Upper lobe of right lung (tissue), 1 donor: Measurements from ENCODE around the gene SMAD7. TPM values are rescaled to one million over a fixed set of nuclear protein-coding genes. Genes with fewer than 3 reads are reported as not detected.

ENCODE experiments used
- ATAC-seq: fragments of 200-7000 bp; cut with Tn5 transposase; one replicate; pipeline ENCODE4 v1.9.1; 2020; ENCODE audit warnings: mild to moderate bottlenecking, moderate library complexity
- DNase-seq: peaks from one replicate; pipeline ENCODE4 v3.0.0-alpha.2; 2020
- H3K27ac ChIP-seq: fragments of 200-600 bp; one replicate; pipeline ENCODE4 v1.8.0; 2022
- H3K27me3 ChIP-seq: fragments of 200-600 bp; one replicate; pipeline ENCODE4 v1.8.0; 2022; ENCODE audit warnings: mild to moderate bottlenecking
- H3K36me3 ChIP-seq: fragments of 200-600 bp; one replicate; pipeline ENCODE4 v1.8.0; 2022
- H3K4me1 ChIP-seq: fragments of 200-600 bp; one replicate; pipeline ENCODE4 v1.8.0; 2022
- H3K4me3 ChIP-seq: fragments of 200-600 bp; one replicate; pipeline ENCODE4 v1.8.0; 2022; ENCODE audit warnings: mild to moderate bottlenecking
- H3K9me3 ChIP-seq: fragments of 200-600 bp; one replicate; pipeline ENCODE4 v1.8.0; 2022
- intact Hi-C: fragments of 100-400 bp; cut with DNase I; formaldehyde crosslinking; loops from one replicate; pipeline ENCODE4 v1.11.0; 2022
- total RNA-seq: library from RNA; stranded (reverse); fragmentation: NEBNext Ultra II Directional; extraction: Animal tissue kit (Norgen Biotek cat#: 25700); gene quantifications from one replicate; pipeline ENCODE4 v1.2.1, GENCODE V29; 2021
- TF ChIP-seq, protein P1 (sequence below): fragments of 200-600 bp; IDR thresholded peaks from one replicate; pipeline ENCODE4 v1.8.0; 2022; ENCODE audit warnings: antibody characterized with exemption
- donor health status: DM: no; HTN: yes; CAD: no; lungs with severe emphysema.

The SMAD7 gene
- total RNA-seq, 1 donor from 2014 or later = 68.9 TPM

- no peak overlapping the region for H3K4me3 ChIP-seq
- TF ChIP-seq, protein P1, sequence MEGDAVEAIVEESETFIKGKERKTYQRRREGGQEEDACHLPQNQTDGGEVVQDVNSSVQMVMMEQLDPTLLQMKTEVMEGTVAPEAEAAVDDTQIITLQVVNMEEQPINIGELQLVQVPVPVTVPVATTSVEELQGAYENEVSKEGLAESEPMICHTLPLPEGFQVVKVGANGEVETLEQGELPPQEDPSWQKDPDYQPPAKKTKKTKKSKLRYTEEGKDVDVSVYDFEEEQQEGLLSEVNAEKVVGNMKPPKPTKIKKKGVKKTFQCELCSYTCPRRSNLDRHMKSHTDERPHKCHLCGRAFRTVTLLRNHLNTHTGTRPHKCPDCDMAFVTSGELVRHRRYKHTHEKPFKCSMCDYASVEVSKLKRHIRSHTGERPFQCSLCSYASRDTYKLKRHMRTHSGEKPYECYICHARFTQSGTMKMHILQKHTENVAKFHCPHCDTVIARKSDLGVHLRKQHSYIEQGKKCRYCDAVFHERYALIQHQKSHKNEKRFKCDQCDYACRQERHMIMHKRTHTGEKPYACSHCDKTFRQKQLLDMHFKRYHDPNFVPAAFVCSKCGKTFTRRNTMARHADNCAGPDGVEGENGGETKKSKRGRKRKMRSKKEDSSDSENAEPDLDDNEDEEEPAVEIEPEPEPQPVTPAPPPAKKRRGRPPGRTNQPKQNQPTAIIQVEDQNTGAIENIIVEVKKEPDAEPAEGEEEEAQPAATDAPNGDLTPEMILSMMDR = no peak
- H3K9me3 ChIP-seq = no peaks in the 10 kb centered on the region
- ATAC-seq (peak; percentile 29), DNase-seq (no peak)
- no peaks in the 10 kb centered on the region for H3K27me3 ChIP-seq
- H3K4me1 ChIP-seq = peaks cover 18% of the 10 kb centered on the region
- H3K27ac ChIP-seq = peak overlapping the region; percentile 47
- intact Hi-C loops = no loop called here
- no peaks in the 10 kb centered on the region for H3K36me3 ChIP-seq
Measured at GRCh38 chr18:48992133-48992532, 41.4 kb upstream of the SMAD7 start.

DNA sequence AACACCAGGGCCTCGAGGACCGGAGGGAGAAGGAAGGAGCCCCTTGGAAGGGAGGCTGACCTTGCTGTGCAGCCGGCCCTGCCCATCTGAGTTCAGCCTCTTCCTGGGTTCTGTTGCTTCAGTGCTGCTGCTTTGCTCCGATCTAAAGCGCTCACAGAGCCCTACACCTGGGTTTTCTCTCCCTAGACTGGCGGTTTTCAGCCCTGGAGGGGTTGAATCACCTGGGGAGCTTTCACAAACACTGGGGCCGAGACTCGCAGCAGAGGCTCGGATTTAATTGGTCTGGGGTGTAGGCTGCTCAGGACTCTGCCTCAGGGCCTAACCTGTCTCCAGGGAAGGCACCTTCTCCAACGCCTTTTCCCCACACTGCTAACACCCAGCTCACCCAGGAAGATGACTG is 40.9 kb upstream of the SMAD7 start:
- Histone ChIP-seq H3K4me3 (no peak overlapping the region), H3K36me3 (no peaks in the 10 kb centered on the region), H3K9me3 (no peaks in the 10 kb centered on the region), H3K27ac (no peak overlapping the region), H3K4me1 (peaks cover 18% of the 10 kb centered on the region), H3K27me3 (no peaks in the 10 kb centered on the region)
- ATAC-seq (no peak), DNase-seq (no peak)
- intact Hi-C loops = no loop called here
- TF ChIP-seq, protein P1 = no peak

DNA sequence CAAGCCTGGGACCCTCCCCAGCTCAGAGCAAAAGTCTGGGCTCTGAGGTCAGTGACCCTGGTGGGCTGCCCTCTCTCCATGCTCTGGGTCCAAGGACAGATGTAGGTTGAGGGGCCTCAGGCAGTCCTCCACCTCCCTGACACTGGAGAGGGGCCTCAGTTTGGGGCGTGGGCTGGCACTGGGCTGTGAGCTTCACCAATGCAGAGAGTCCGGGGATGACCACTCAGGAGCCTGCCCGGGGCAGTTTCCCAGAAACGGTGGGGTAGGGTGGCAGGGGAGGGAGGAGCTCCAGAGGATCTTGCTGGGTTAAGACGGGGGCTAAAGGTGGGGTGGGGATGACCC is 40.5 kb upstream of the SMAD7 start:
- no peaks in the 10 kb centered on the region for H3K36me3 ChIP-seq
- no peak overlapping the region for H3K4me3 ChIP-seq
- H3K9me3 ChIP-seq = no peaks in the 10 kb centered on the region
- peaks cover 18% of the 10 kb centered on the region for H3K4me1 ChIP-seq
- TF ChIP-seq, protein P1 = no peak
- ATAC-seq = no peak
- H3K27ac ChIP-seq = no peak overlapping the region
- intact Hi-C loops = no loop called here
- H3K27me3 ChIP-seq = no peaks in the 10 kb centered on the region
- DNase-seq = no peak

DNA sequence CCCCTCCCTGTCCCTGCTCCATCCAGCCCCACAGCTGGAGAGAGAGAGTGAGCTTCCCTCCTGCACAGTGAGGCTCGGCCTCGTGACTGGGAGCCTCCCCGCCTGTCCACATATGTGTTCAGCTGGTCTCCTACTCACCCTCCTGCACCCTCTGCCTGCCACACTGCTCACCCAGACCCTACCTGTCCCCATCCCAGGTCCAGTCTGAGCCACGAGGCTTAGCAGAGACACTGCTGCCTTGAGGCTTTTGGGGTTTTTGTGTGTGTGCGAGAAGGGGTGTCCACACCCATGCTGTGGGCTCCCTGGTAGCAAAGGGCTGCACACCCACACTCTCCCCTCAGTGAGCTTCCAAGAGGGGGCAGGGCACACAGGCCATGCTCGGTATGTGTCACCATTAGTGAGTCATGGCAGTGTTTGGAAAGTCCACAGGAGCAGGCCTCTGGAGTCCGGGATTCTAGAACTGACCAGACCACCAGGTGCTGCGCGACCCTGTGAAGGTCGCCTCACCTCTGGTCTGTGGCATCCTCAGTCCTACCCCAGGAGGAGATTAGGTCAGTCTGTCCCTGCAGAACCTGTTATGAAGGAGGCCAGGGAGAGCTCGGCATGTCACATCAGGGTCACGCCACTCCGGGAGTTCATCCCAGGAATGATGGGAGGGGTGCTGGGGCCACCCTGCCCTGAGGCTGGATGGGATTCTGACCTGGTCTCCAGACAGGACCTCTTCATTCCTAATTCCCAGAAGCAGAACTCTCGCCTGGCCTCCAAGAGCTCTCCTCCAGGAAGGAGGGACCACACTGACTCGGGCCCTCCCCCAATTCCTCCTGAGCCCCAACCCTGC is 39.9 kb upstream of the SMAD7 start:
- Histone ChIP-seq H3K27ac (no peak overlapping the region), H3K27me3 (no peaks in the 10 kb centered on the region), H3K36me3 (no peaks in the 10 kb centered on the region), H3K4me3 (no peak overlapping the region), H3K4me1 (peaks cover 18% of the 10 kb centered on the region), H3K9me3 (no peaks in the 10 kb centered on the region)
- peak; percentile 21 for ATAC-seq
- intact Hi-C loops = no loop called here
- TF ChIP-seq, protein P1 = no peak
- DNase-seq = no peak

GRCh38 chr18:48989304-48990303 is 38.8 kb upstream of the SMAD7 start:
- H3K27me3 ChIP-seq = no peaks in the 10 kb centered on the region
- no peaks in the 10 kb centered on the region for H3K36me3 ChIP-seq
- no peak for DNase-seq
- H3K4me3 ChIP-seq = no peak overlapping the region
- H3K27ac ChIP-seq = no peak overlapping the region
- no peaks in the 10 kb centered on the region for H3K9me3 ChIP-seq
- TF ChIP-seq, protein P1 = no peak
- peaks cover 16% of the 10 kb centered on the region for H3K4me1 ChIP-seq
- intact Hi-C loops = no loop called here
- ATAC-seq = no peak
